Activated CD4-positive, alpha-beta T cell treated with anti-CD3 and anti-CD28 coated beads, Interleukin-2, amount 50 U/mL, for 24 hours (primary cell): Measurements from ENCODE around the gene SMIM17.

Experiments used
- DNase-seq, 2 donors: peaks; one replicate each; pipeline ENCODE4 v3.0.0-alpha.2; 2020; ENCODE audit warnings: low read depth in 1 of 2, low spot score in 1 of 2

Gene SMIM17

DNA sequence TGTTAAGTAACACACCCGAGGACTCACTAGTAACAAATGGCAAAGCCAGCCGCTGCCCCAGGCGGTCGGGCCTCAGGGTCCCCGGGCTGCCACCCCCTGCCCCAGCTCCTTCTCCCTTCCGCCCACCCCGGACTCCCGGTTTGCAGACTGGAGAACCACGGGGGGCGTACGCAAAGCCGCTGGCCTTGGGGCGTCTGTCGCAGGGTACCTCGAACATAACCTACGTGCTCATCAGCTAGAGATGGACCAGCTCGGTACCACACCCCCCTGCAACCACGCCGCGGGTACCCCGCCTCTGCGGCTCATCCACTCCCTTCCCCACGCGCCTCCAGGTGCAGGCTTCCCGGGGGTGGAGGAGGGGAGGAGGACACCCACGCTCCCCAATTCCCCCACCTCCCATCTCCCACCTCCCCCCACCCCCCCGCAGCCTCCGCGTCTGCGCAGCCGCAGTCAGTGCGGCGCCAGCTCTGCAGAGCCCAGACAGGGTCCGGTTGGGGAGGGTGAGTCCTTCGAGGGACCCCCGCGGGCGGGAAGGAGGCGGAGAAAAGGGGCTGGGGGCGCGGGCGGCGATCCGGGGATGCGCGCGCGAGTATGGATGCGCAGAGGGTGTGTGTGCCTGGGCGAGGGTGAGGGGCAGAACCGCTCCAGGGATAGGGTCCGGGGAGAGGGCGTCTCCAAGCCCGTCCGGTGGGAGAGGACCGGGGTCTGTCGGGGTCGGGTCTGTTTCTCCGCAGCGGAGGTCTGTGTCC is at the start of gene SMIM17:
Gene SMIM17 (plus strand): TSS at position 449 of the 749 bp plus-strand sequence. CDS start 2,509 bp downstream, outside the sequence.
- DNase-seq = no peak

DNA sequence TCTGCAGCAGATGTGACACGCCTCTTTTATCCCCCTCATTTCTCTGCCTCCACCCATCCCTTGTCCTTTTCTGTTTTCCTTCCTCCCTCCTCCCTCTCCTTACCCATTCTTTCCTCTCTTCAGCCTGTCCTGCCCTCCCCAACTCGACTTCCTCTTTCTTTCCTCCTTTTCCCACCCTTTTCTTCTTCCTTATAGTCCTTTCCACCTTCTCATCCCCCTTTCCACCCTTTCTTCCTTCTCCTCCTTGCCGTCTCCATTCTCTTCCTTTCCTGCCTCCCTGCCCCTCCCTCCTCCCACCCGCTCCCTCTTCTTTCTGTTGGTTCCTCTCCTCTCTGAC is 48.5 kb upstream of the SMIM17 start:
- DNase-seq = no peak

DNA sequence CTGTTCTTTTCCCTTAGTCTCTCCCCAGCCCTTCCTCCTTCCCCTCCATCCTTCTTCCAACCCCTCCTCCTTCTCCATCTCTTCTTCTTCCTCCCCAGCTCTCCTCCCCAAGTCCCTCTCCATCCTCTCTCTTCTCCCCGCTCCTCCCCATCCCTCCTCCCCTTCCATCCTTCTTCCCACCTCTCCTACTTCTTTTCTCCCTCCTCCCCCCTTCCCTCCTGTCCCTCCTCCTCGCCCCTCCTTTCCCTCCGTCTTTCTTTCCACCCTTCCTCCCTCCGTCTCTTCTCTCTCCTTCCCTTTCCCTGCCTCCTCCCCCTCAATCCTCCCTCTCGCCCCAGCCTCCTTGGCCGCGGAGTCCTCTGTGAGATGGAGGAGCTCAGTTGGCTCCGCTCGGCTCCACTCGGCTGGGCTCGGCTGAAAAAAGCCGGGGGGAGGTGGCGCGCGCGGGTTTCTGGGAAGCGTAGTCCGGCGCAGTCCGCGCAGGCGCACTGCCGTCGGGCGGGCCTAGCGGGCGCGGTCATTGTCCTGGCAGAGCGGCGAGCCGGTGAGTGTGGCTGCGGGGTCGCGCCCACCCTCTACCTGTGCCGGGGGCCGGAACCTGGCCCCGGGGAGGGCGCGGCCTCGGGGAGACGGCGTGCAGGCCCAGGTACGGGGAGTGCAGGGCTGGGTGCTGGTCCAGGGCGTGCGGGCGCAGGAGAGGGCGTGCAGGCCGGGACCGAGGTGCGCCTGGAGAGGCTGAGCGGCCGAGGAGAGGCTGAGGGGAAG is 48.0 kb upstream of the SMIM17 start, which contains the start of gene ZNF71:
Gene ZNF71 (plus strand): TSS at position 520 of the 765 bp plus-strand sequence. CDS start 6,257 bp downstream, outside the sequence.
- peak; percentile 73 to 89 for DNase-seq

DNA sequence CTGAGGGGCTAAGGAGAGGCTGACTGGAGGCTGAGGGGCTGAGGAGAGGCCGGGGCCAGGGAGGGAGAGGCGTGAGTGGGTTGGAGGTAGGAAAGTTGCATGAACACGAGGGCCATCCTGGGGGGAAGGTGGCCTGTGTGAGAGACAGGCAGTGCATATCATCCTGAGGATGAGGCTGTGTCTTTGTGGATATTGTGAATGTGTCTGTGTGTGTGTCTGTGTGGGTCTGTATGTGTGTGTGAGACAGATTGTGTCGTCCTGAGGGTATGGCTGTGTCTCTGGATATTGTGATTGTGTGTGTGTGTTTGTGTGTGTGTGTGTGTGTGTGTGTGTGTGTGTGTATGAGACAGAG is 47.4 kb upstream of the SMIM17 start:
- no peak for DNase-seq

DNA sequence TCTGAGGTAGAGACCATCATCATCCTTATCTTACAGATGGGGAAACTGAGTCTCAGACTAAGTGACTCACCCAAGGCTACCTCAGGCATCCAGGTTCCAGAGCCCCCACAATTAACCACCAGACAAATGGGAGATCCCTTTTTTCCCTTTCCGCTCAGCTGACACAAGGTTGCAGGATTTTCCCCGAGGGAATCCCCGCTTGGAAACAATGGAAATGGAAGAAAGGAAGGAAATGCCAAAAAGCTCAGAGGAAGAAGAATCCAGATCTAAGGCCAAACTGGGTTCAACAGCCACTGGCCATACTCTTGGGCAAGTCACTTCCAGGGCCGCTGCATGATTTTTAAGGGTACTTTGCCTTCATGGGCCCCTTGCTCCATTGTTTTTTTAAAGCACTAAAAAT is 46.3 kb upstream of the SMIM17 start:
- DNase-seq = no peak

DNA sequence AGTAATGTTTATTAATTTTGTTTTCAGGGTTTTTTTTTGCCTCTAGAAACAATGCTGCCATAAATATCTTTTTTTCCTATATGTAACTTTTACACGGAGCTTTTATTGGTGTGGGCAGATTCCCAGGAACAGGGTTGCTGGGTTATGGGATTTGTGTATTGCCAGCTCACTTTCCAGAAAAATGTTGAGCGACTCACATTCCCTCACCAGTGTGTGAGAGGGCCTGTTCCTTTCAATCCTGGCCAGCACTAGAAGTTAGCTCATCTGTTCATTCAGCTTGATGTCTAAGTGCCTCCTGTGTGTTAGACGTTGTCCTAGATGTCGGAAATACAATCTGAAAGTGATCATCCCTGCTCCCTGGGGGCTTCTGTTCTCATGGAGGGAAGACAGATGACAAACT is 45.3 kb upstream of the SMIM17 start:
- no peak for DNase-seq

DNA sequence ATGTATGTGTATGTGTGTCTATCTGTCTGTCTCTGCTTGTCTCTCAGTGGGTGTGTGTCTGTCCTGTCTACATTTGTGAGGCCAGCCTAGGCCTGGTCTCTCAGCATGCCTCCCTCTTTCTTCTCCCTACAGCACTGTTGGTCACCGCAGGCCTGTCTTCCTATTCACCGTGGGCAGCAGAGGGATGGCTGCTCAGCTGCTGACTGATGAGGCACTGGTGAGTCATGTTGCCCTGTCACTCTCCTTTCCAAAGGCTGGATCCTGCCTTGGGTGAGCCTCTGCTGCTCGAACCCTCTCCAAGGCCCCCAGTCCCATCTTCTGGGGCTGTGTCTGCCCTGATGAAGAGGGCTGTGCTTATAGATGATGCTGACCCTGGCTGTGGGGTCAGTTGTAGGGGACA is 41.6 kb upstream of the SMIM17 start:
- no peak for DNase-seq

DNA sequence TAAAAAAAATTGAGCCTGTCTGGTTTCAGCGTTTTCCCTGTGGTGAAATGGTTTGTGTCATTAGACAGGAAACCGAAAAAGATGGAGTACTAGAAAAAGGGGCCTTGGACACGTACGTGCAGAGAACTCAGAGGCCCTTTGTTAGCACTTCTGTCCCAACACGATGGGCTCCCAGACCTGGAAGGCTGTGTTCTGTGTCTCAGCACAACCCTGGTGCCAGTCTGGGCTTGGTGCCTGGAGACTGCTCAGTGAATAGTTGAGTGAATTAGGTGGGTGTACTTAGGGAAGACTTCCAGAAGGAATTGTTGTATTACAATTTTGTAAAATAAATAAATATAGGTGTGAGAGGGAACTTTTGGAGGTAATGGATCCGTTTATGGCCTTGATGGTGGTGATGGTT is 39.1 kb upstream of the SMIM17 start:
- DNase-seq = no peak

DNA sequence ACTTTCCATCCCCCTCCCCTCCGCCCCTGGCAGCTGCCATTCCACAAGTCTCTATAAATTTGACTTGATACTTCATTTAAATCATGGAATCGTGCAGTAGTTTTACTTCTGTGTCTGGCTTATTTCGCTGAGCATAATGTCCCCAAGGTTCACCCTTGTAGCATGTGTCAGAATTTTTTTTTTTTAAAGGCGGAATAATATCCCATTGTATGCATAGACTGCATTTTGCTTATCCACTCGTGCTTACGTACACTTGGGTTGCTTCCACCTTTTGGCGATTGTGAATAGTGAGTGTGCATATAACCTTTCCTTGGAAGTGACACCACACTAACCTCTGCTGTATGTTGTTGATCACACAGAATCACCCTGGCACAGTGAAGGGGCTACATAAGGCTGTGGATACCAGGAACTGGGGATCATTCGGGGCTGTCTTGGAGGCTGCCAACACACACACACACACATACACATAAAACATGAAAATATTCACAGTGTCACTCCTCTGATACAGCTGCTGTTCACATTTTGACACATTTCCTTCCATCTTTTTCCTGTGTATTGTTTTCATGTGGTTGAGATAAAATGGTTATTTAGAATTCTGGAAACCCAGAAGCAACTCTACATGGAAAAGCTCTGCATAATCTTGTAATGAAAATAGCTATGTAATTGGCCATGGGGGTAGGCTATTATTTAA is 34.5 kb upstream of the SMIM17 start:
- DNase-seq = no peak

DNA sequence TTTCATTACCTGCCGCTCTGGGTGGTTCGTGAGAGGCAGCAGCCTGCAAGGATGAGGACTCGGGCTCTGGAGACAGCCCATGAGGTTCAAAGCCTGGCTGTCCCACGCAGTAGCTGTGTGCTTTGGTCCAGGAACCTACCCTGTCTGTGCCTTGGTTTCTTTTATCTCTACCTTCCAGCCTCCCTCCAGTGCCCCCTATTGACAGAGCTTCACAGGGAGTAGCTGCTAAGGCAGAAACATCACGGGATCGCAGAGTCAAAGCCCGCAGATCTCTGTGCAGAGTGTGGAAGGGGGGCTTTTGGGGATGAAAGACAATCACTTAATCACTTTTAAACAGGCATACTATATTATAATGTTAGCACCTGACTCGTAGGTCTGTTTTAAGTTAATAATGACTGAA is 31.7 kb upstream of the SMIM17 start:
- no peak for DNase-seq

DNA sequence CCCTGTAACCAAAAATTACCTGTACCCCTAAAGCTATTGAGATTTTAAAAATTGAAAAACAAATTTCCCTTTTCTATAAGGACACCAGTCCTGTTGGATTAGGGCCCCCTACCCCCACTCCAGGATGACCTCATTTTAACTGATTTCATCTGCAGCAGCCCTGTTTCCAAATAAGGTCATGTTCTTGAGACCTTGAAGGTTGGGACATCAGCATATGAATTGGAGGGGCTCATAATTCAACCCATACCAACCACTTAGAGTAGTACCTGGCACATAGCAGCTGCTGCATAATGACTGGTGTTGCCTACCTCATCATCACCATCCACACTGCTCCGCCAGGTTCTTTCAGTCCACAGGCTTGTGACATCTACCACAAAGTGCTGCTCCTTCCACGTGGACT is 30.2 kb upstream of the SMIM17 start:
- DNase-seq = no peak

DNA sequence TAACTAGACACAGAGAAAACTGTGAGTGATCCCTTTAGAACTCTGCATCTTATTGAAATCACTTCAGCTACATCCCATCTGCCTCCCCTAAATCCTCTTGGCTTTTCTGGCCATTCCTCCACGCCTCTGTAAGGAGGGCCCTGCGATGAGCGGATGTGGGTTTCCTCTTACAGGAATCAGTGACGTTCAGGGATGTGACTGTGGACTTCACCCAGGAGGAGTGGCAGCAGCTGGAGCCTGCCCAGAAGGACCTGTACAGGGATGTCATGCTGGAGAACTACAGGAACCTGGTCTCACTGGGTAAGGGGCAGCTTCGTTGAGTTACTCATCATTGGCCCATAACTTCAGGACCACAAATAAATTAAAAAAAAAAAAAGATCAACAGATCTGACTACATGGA is 29.3 kb upstream of the SMIM17 start:
- no peak for DNase-seq

DNA sequence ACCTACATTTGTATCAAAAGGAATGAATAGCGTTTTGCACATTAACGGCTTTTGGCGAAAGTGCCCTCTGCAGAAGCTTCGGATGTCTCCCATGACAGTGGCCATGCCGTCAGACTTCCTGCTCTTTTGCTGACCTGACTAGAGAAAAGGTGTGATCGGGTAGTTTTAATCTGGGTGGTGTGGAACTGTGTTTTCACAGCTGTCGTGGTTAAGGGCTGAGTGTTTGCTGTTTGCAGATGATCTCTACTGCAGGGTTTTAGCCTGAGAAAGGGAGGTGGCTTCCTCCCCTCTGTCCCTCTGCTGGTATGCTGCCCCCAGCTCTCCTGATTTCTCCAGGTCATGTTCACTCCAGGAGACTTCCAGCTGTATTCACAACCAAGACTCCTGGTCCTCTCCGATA is 25.4 kb upstream of the SMIM17 start:
- DNase-seq = no peak

DNA sequence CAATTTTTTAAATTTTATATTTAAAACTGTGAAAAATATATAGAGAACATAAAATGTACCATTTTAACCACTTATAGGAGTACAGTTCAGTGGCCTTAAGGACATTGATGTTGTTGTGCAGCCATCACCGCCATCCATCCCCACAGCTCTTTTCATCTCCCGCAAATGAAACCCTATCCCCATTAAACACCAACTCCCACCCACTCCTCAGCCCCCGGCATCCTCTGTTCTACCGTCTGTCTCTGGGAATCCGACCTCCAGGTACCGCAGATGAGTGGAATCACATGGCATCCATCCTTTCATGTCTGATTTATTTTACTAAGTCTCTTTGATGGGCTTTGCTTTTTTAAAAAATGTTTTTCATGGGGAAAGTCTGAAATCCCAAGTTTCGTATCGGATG is 23.8 kb upstream of the SMIM17 start:
- DNase-seq = no peak

DNA sequence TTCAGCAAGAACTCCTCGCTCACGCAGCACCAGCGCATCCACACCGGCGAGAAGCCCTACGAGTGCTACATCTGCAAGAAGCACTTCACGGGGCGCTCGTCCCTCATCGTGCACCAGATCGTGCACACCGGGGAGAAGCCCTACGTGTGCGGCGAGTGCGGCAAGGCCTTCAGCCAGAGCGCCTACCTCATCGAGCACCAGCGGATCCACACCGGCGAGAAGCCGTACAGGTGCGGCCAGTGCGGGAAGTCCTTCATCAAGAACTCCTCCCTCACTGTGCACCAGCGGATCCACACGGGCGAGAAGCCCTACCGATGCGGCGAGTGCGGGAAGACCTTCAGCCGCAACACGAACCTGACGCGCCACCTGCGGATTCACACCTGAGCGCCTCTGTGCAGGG is 20.6 kb upstream of the SMIM17 start:
- no peak for DNase-seq

DNA sequence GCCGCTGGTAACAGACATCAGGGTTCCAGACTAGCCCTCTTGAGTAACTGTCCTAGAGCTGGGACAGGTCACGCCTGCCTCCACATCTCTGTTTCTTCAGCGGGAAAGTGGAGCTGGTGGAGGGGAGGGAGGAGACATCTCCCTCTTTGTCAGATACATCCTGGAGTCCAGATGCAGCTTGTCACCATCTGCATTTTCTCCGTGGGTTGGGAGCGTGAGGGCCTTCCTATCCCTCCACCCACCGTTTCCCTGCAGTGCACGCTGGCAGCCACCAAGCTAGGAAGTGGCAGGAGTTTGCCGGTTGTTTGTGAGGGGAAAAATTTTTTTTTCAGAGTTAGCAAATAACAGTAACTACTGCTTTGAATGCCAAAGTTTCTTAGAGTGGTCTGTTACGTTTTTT is 20.0 kb upstream of the SMIM17 start:
- no peak for DNase-seq

DNA sequence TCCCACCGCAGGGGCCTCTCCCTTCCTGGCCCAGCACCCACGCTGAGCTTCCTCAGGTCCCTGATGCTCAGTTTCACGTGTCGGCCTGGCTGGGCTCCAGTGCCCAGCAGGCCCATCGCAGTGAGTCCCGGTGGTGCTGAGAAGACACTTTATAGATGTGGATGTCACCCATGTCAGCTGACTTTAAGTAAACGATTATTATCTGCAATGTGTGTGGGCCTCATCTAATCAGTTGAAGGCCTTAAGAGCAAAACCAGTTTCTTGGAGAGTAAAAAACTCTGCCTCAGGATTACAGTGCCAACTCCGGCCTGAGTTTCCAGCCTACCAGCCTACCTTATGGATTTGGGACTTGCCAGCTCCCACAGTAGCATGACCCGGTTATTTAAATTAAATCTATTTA is 17.3 kb upstream of the SMIM17 start:
- no peak for DNase-seq

DNA sequence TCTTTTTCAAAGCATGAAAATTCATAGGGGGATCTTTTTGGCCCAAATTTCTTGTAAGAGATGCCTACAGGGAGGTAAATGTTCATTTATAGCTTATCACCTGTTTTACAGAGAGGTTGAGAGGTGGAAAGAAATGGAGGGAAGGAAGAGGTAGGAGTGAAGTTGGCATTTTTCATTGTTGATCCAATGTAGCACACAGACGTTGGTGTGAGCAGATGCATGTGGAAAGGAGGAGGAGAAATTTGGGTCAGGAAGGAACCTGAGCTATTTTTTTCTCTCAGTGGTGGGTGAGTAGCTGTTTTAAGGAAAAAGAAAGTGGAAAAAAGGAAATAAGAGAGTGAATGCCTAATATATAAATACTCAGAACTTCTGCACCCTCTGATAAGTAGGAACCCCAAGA is 9.9 kb upstream of the SMIM17 start:
- no peak for DNase-seq

DNA sequence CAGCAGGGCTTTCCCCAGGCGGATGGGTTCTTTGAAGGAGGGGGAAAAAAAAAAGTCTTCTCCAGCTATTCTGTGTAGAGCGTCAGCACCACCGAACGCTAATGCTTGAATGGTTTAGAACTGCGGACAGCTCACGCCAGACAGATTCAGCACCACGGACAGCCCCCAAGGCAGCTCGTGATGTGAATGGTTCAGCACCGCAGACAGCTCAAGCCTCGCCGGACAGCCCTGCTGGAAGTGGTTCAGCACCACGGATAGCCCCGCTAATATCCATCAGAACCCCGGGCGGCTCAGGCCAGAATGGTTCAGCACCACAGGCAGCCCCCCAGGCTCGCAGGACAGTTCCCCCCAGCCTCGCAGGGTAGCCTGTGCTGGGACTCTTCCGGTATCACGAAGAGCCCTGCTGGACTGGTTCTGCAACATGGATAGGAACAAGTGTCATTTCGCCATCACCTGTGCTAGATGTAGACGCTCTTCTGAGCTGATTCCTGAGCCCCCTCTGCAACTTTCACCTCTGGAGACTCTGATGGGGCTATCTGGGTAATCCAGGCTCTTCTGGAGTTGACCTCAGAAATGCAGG is 4.9 kb upstream of the SMIM17 start:
- no peak for DNase-seq

DNA sequence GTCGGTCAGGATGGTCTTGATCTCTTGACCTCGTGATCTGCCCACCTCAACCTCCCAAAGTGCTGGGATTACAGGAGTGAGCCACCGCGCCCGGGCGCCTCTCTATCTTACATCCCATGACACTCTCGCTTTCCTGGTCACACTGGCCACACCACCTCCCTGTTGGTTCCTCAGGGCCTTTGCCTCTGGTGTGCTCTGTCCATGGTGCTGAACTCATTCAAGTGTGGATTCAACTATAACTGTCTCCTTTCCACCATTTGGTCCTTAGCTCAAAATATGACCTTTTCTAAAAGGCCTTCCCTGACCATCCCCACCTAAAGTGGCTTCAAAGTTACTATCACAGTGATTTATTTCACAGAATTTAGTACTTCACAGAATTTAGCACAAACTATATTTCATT is 3.7 kb upstream of the SMIM17 start:
- no peak for DNase-seq

DNA sequence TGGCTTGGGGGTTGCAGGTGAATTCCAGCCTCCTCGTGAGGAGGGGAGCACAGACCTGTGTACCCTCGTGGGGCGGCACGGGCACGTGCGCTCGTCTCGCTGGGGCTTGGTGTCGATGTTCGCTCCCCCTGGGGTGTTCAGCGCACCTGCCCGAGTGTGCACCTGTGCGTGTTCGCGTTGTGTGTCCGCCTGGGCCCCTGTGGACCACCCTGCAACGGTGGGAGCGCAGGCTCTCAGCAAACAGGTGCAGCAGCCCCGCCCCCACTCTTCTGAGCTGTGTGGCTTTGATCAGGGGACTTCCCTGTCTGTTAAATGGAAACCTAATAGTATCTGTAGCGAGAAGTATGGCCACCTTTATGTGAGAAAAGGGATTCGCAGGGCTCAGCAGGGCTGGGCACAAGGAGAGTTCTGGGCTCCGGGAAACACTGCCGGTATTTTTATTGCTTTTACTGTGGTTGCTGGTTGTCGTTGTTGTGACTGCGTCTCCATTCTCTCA is 549 bp downstream of the SMIM17 start:
- no peak for DNase-seq

DNA sequence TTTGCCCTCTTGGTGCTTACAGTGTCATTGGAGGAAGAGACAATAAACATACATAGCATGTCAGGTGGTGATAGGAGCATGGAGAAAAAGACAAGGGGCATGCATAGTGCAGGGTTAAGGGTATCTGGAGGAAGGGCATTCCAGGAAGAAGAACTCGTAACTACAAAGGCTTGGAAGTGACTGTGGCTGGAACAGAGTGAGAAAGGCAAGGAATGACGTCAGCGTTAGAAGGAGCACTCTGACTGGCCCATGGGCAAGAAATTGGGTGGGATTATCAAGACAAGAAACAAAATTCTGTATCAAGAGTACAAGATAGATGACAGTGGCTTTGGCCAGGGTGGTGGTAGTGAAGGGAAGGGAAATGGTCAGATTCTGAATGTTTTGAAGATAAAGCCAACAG is 11.2 kb downstream of the SMIM17 start:
- DNase-seq = no peak
